ENCODE results near the gene KRTAP10-8. TPM values are rescaled to one million over a fixed set of nuclear protein-coding genes. Genes with fewer than 3 reads are reported as not detected.
A peak's percentile ranks its signal among the peaks of the same experiment; 100 is the strongest.

Gene KRTAP10-8
- total RNA-seq = not detected

GRCh38 chr21:44612029-44612486 lies at the start of gene KRTAP10-8:
Gene KRTAP10-8, plus strand, starts transcription at chr21:44612079. Its CDS starts 22 bp downstream, at chr21:44612101.
- no peaks in the 10 kb centered on the region for H3K36me3 Mint-ChIP-seq (ENCODE audit: low read depth)
- intact Hi-C loops (cut with micrococcal nuclease) = no loop called here
- H3K27ac Mint-ChIP-seq = no peak within 1 kb of the TSS
- H3K4me3 Mint-ChIP-seq = no peak within 1 kb of the TSS
- peaks cover 20% of the 10 kb centered on the region for H3K9me3 Mint-ChIP-seq
- CTCF ChIA-PET = interaction anchor here (0.7 kb wide), 1 partner anchor 17 kb away, joined by 3 read pairs; no protein-coding TSS in a partner anchor
- H3K4me1 Mint-ChIP-seq (ENCODE audit: low read depth) = peaks cover 15% of the 10 kb centered on the region
- no peaks in the 10 kb centered on the region for H3K27me3 Mint-ChIP-seq (ENCODE audit: low read depth)
- DNase-seq = no peak

- Mint-ChIP-seq H3K27me3 (ENCODE audit: low read depth) (no peaks in the 10 kb centered on the region), H3K4me1 (ENCODE audit: low read depth) (peaks cover 9% of the 10 kb centered on the region), H3K27ac (no peak overlapping the region), H3K4me3 (no peak overlapping the region), H3K9me3 (peaks cover 10% of the 10 kb centered on the region), H3K36me3 (ENCODE audit: low read depth) (no peaks in the 10 kb centered on the region)
- CTCF ChIA-PET = no interaction called here
- intact Hi-C loops (cut with micrococcal nuclease) = no loop called here
- DNase-seq = no peak
These were observed 47.8 kb upstream of the KRTAP10-8 start for GRCh38 chr21:44564099-44564498.

GRCh38 chr21:44564886-44565598 lies 46.8 kb upstream of the KRTAP10-8 start:
- peaks cover 10% of the 10 kb centered on the region for H3K9me3 Mint-ChIP-seq
- no peak overlapping the region for H3K4me3 Mint-ChIP-seq
- no peak for DNase-seq
- CTCF ChIA-PET = no interaction called here
- intact Hi-C loops (cut with micrococcal nuclease) = no loop called here
- no peaks in the 10 kb centered on the region for H3K27me3 Mint-ChIP-seq (ENCODE audit: low read depth)
- no peaks in the 10 kb centered on the region for H3K36me3 Mint-ChIP-seq (ENCODE audit: low read depth)
- H3K4me1 Mint-ChIP-seq (ENCODE audit: low read depth) = peaks cover 9% of the 10 kb centered on the region
- H3K27ac Mint-ChIP-seq = peak overlapping the region; percentile 58

DNA sequence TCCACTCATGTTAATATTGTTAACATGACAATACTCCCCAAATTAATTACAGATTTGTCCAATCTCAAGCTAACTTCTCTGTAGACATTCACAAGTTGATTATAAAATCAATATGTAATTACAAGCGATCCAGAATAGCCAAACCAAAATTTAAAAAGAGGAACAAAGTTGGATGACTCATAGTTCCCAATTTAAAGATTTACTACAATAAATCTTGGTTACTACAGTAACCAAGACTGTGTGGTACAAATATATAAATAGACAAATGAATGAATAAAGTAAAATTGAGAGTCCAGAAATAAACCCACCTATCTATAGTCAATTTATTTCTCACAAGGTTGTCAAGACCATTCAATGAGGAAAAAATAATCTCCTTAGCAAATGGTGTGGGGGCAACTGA lies 45.5 kb upstream of the KRTAP10-8 start:
- Mint-ChIP-seq H3K27ac (no peak overlapping the region), H3K4me3 (no peak overlapping the region), H3K36me3 (ENCODE audit: low read depth) (no peaks in the 10 kb centered on the region), H3K27me3 (ENCODE audit: low read depth) (no peaks in the 10 kb centered on the region), H3K4me1 (ENCODE audit: low read depth) (peaks cover 9% of the 10 kb centered on the region), H3K9me3 (peaks cover 7% of the 10 kb centered on the region)
- CTCF ChIA-PET = no interaction called here
- intact Hi-C loops (cut with micrococcal nuclease) = no loop called here
- DNase-seq = no peak

DNA sequence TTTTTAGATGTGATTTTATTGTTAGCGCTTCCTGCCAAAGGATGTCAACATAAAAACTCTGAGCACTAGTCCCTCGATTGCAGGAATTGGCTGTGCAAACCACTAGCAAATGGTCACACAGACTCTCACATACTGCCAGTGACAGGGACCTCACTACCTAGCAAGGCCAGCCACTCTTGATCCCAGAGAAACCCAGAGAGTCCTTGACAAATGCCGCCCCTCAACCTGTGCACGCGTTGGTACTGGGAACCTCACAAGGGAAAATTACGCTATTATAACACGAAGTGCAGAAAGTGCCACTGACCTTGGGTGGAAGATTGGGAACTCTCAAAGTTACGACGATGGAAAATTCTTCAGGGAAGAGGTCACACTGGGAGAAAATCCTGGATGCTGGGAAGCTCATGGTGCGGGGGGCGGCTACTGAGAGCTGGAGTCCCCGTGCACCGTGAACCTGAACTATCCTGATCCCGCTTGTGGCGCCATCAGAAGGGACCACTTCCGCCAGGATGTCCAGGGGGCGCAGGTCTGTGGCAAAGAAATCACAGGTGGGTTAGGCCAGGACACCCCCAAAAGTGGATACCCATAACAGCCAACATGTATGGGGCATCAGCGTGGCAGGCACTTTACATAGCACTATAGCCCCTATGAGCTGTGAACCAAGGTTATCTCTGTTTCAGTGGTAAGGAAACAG lies 44.3 kb upstream of the KRTAP10-8 start:
- Mint-ChIP-seq H3K4me3 (no peak overlapping the region), H3K27ac (no peak overlapping the region), H3K27me3 (ENCODE audit: low read depth) (no peaks in the 10 kb centered on the region), H3K4me1 (ENCODE audit: low read depth) (peaks cover 9% of the 10 kb centered on the region), H3K36me3 (ENCODE audit: low read depth) (no peaks in the 10 kb centered on the region), H3K9me3 (peaks cover 2% of the 10 kb centered on the region)
- CTCF ChIA-PET = no interaction called here
- intact Hi-C loops (cut with micrococcal nuclease) = no loop called here
- DNase-seq = no peak

- H3K27me3 Mint-ChIP-seq (ENCODE audit: low read depth) = no peaks in the 10 kb centered on the region
- intact Hi-C loops (cut with micrococcal nuclease) = no loop called here
- DNase-seq = no peak
- H3K9me3 Mint-ChIP-seq = peaks cover 2% of the 10 kb centered on the region
- H3K4me1 Mint-ChIP-seq (ENCODE audit: low read depth) = peaks cover 9% of the 10 kb centered on the region
- no peak overlapping the region for H3K4me3 Mint-ChIP-seq
- H3K27ac Mint-ChIP-seq = no peak overlapping the region
- H3K36me3 Mint-ChIP-seq (ENCODE audit: low read depth) = no peaks in the 10 kb centered on the region
- CTCF ChIA-PET = no interaction called here
These were observed 43.6 kb upstream of the KRTAP10-8 start for GRCh38 chr21:44568261-44568660.

DNA sequence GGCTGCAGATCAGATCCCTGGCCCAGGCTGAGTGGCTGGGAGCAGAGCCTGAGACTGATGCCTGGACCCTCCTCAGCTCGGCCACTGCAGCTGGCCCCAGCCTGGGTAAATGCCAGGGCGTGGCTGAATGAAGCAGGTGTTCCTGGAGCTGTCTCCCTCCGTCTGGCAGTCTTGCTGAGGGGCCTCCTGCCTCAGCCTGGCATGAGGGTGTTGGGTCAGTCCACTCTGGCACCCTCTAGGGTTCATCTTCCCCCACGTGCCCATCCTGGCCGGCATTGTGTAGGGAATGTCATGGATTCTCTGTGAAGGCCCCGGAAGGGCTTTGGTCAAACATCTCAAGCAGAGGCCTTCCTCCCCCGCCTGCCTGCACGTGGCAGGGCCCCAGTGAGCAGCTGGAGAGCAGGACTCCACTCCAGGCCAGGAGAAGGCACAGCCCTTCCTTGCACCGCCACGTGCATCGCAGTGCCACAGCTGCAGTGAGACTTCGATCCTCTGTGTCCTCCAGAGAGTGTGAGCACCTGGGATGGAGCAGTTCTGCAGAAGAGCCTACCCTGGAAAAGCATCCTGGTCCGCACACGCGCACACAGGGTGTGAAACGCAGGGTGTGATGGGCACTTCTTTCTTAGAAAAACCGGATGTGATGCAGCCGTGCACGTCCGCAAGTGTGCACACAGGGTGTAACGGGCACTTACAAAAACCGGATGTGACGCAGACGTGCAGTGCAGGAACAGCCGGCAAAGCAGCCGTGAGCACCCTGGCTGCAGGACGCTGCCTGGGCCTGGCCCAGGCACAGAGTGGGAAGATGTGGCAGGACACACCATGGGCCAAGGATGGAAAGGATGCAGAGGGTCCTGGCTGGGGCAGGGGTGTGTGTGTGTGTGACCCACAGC lies 43.0 kb upstream of the KRTAP10-8 start:
- DNase-seq = no peak
- no peaks in the 10 kb centered on the region for H3K27me3 Mint-ChIP-seq (ENCODE audit: low read depth)
- peaks cover 2% of the 10 kb centered on the region for H3K9me3 Mint-ChIP-seq
- H3K4me1 Mint-ChIP-seq (ENCODE audit: low read depth) = peaks cover 9% of the 10 kb centered on the region
- H3K4me3 Mint-ChIP-seq = no peak overlapping the region
- intact Hi-C loops (cut with micrococcal nuclease) = no loop called here
- no peaks in the 10 kb centered on the region for H3K36me3 Mint-ChIP-seq (ENCODE audit: low read depth)
- no peak overlapping the region for H3K27ac Mint-ChIP-seq
- CTCF ChIA-PET = no interaction called here

DNA sequence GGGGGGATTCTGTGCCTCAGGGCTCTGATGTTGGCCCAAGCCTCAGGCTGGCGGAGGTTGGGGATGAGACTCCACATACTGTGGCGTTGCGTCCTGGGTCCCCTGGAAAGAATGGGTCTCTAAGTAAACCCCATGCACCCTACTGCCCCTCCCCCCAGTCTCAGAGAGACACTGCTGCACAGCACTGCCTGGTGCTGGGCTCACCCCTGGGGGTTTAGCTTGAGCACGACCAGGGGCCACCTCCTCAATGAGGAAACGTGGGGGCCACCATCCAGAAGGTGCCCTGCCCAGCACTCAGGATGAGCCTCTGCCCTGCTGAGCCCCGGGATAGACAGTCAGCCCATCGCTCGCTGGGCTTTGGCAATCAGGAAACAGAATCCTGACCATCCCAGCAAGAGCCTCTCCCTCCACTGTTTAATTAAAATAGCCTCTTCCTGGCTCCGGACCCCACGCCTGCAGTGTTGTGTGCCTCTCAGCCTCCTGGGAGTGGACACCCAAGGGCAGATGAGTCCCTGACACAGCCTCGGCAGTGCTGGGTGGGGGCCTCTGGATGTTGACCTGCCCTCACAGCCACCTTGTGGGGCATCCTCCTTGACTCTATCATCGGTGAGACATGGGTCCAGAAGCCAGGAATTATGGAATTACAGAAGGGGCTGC lies 41.9 kb upstream of the KRTAP10-8 start:
- DNase-seq = no peak
- Mint-ChIP-seq H3K4me1 (ENCODE audit: low read depth) (peaks cover 6% of the 10 kb centered on the region), H3K4me3 (no peak overlapping the region), H3K27me3 (ENCODE audit: low read depth) (no peaks in the 10 kb centered on the region), H3K36me3 (ENCODE audit: low read depth) (no peaks in the 10 kb centered on the region), H3K9me3 (peaks cover 2% of the 10 kb centered on the region), H3K27ac (no peak overlapping the region)
- CTCF ChIA-PET = no interaction called here
- intact Hi-C loops (cut with micrococcal nuclease) = no loop called here

GRCh38 chr21:44571296-44571695 lies 40.6 kb upstream of the KRTAP10-8 start:
- Mint-ChIP-seq H3K27me3 (ENCODE audit: low read depth) (no peaks in the 10 kb centered on the region), H3K9me3 (peaks cover 2% of the 10 kb centered on the region), H3K4me3 (no peak overlapping the region), H3K36me3 (ENCODE audit: low read depth) (no peaks in the 10 kb centered on the region), H3K4me1 (ENCODE audit: low read depth) (no peaks in the 10 kb centered on the region), H3K27ac (no peak overlapping the region)
- CTCF ChIA-PET = no interaction called here
- intact Hi-C loops (cut with micrococcal nuclease) = no loop called here
- DNase-seq = no peak

- Mint-ChIP-seq H3K36me3 (ENCODE audit: low read depth) (no peaks in the 10 kb centered on the region), H3K4me1 (ENCODE audit: low read depth) (no peaks in the 10 kb centered on the region), H3K4me3 (no peak overlapping the region), H3K27me3 (ENCODE audit: low read depth) (no peaks in the 10 kb centered on the region), H3K9me3 (peaks cover 7% of the 10 kb centered on the region), H3K27ac (no peak overlapping the region)
- DNase-seq = no peak
- CTCF ChIA-PET = no interaction called here
- intact Hi-C loops (cut with micrococcal nuclease) = no loop called here
These were observed 39.8 kb upstream of the KRTAP10-8 start for GRCh38 chr21:44571844-44572782.

- CTCF ChIA-PET = no interaction called here
- H3K4me3 Mint-ChIP-seq = no peak overlapping the region
- intact Hi-C loops (cut with micrococcal nuclease) = loop anchor here (1.0 kb wide), 1 partner anchor 19 kb away; the partner anchor contains the start of gene KRTAP10-6
These were observed 38.8 kb upstream of the KRTAP10-8 start for GRCh38 chr21:44572959-44573583.

More at GRCh38 chr21:44572959-44573583, 38.8 kb upstream of the KRTAP10-8 start:
- peaks cover 16% of the 10 kb centered on the region for H3K9me3 Mint-ChIP-seq
- H3K27me3 Mint-ChIP-seq (ENCODE audit: low read depth) = no peaks in the 10 kb centered on the region
- no peak overlapping the region for H3K27ac Mint-ChIP-seq
- no peak for DNase-seq
- H3K36me3 Mint-ChIP-seq (ENCODE audit: low read depth) = no peaks in the 10 kb centered on the region
- no peaks in the 10 kb centered on the region for H3K4me1 Mint-ChIP-seq (ENCODE audit: low read depth)

All from activated naive CD4-positive, alpha-beta T cell treated with anti-CD3 and anti-CD28 coated beads for 36 hours (primary cell).